Measurements from ENCODE around the gene STAT5A. TPM values are rescaled to one million over a fixed set of nuclear protein-coding genes. Genes with fewer than 3 reads are reported as not detected.

The STAT5A gene
- total RNA-seq, 4 donors from 2014 or later, result 30.7 to 69.2 (median 33.9) TPM

DNA sequence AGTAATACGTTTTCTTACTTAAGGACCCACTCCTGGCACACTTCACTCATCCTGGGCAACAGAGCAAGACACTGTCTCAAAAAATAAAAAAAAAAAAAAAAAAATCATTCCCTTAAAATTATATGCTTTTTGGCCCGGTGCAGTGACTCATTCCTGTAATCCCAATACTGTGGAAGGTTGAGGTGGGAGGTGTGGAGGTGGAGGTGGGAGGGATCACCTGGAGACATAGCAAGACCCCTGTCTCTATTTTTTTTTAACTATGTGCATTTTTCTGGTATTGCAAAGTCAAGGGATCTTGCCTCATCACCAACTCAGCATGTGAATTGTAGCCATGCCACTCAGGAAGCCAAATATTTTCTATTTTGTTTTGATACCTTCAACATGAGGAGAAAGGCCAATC is 21.8 kb upstream of the STAT5A start:
- TF ChIP-seq, protein P1, sequence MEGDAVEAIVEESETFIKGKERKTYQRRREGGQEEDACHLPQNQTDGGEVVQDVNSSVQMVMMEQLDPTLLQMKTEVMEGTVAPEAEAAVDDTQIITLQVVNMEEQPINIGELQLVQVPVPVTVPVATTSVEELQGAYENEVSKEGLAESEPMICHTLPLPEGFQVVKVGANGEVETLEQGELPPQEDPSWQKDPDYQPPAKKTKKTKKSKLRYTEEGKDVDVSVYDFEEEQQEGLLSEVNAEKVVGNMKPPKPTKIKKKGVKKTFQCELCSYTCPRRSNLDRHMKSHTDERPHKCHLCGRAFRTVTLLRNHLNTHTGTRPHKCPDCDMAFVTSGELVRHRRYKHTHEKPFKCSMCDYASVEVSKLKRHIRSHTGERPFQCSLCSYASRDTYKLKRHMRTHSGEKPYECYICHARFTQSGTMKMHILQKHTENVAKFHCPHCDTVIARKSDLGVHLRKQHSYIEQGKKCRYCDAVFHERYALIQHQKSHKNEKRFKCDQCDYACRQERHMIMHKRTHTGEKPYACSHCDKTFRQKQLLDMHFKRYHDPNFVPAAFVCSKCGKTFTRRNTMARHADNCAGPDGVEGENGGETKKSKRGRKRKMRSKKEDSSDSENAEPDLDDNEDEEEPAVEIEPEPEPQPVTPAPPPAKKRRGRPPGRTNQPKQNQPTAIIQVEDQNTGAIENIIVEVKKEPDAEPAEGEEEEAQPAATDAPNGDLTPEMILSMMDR (IDR thresholded peaks at IDR 0.05), result no peak
- no peak for TF ChIP-seq POLR2A (IDR thresholded peaks at IDR 0.05)
- no peak overlapping the region for H3K4me3 ChIP-seq
- no peak overlapping the region for H3K27ac ChIP-seq
- H3K27me3 ChIP-seq, result no peaks in the 10 kb centered on the region
- H3K36me3 ChIP-seq, result no peaks in the 10 kb centered on the region
- no peaks in the 10 kb centered on the region for H3K9me3 ChIP-seq
- intact Hi-C loops (cut with DNase I; ENCODE audit: low total_unique reads), result no loop called here
- H3K4me1 ChIP-seq, result no peaks in the 10 kb centered on the region
- no peak for DNase-seq

DNA sequence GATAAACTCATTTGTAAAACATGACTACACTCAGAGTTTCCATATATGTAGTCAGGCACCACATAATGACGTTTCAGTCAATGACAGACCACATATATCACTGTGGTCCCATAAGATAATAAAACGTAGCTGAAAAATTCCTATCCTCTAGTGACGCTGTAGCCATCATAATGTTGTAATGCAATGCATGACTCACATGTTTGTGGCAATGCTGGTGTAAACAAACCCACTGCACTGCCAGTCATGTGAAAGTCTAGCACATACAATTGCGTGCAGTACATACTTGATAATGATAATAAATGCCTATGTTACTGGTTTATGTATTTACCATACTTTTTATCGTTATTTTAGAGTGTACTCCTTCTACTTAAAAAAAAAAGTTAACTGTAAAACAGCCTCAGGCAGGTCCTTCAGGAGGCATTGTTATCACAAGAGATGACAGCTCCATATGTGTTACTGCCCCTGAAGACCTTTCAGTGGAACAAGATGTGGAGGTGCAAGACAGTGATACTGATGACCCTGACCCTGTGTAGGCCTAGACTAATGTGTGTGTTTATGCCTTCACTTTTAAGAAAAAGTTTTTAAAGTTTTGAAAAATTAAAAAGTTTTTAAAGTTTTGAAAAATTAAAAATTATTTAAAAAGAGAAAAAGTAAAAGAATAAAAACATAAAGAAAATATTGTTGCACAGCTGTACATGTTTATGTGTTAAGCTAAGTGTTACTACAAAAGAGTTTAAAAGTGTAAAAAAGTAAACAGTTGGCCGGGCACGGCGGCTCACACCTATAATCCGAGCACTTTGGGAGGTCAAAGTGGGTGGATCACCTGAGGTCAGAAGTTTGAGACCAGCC is 21.2 kb upstream of the STAT5A start:
- intact Hi-C loops (cut with DNase I; ENCODE audit: low total_unique reads), result no loop called here
- Histone ChIP-seq H3K27ac (no peak overlapping the region), H3K36me3 (no peaks in the 10 kb centered on the region), H3K4me3 (no peak overlapping the region), H3K9me3 (no peaks in the 10 kb centered on the region), H3K4me1 (no peaks in the 10 kb centered on the region), H3K27me3 (no peaks in the 10 kb centered on the region)
- TF ChIP-seq POLR2A (IDR thresholded peaks at IDR 0.05), result no peak
- TF ChIP-seq, protein P1 (IDR thresholded peaks at IDR 0.05), result no peak
- no peak for DNase-seq

DNA sequence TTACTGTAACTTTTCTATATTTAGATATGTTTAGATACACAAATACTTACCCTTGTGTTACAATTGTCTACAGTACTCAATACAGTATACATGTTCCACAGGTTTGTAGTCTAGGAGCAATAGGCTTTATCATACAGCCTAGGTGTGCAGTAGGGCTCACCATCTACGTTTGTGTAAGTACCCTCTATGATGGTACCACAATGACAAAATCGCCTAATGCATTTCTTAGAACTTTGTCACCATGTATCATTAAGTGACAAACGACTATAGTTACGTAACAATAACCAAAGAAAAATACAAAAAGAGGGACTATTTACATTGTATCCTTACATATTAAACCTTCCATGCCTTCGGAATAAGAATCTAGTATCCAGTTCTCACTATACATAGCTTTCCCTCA is 20.1 kb upstream of the STAT5A start:
- Histone ChIP-seq H3K36me3 (no peaks in the 10 kb centered on the region), H3K4me3 (no peak overlapping the region), H3K4me1 (no peaks in the 10 kb centered on the region), H3K27ac (no peak overlapping the region), H3K9me3 (no peaks in the 10 kb centered on the region), H3K27me3 (no peaks in the 10 kb centered on the region)
- intact Hi-C loops (cut with DNase I; ENCODE audit: low total_unique reads), result no loop called here
- no peak for DNase-seq
- no peak for TF ChIP-seq POLR2A (IDR thresholded peaks at IDR 0.05)
- TF ChIP-seq, protein P1 (IDR thresholded peaks at IDR 0.05), result no peak

DNA sequence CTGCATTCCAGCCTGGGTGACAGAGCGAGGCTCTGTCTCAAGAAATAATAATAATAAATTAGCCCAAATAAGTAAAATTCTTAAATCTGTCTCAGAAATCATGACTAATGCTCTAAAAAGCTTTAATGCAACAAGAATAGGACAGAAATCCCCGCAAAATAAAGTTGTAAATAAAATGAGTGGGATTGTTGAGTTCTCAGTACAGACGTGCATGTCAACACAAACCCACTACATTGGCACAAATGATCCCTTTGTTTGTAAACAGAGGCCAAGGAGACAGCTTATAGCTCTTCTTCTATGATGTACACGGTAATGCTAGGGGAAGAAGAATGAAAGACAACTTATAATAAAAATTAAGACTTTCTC is 18.1 kb upstream of the STAT5A start:
- H3K27me3 ChIP-seq, result no peaks in the 10 kb centered on the region
- TF ChIP-seq POLR2A (IDR thresholded peaks at IDR 0.05), result no peak
- TF ChIP-seq, protein P1 (IDR thresholded peaks at IDR 0.05), result no peak
- H3K4me3 ChIP-seq, result no peak overlapping the region
- H3K4me1 ChIP-seq, result no peaks in the 10 kb centered on the region
- H3K9me3 ChIP-seq, result no peaks in the 10 kb centered on the region
- DNase-seq, result no peak
- intact Hi-C loops (cut with DNase I; ENCODE audit: low total_unique reads), result no loop called here
- H3K36me3 ChIP-seq, result no peaks in the 10 kb centered on the region
- peak overlapping the region; percentile 5 to 34 for H3K27ac ChIP-seq

DNA sequence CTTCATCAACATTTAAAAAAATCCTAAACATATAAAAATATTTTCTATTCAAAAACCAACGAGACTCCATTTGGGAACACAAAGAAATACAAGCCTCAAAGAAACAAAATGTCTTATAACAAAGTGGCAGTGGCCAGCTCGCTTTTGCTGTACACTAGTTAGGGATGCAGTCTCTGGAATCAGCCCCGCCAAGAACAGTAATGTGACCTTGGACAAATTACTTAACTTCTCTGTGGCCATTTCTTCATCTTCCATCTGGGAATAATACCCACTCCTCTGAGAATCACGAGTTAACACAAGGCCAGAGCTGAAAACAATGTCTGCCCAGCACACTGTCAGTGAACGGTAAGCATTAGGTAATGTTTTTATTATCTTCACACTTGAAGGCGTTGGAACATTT is 17.7 kb upstream of the STAT5A start:
- Histone ChIP-seq H3K27ac (peak overlapping the region in 1 of 2 donors; percentile 34), H3K4me3 (no peak overlapping the region), H3K9me3 (no peaks in the 10 kb centered on the region), H3K36me3 (no peaks in the 10 kb centered on the region), H3K27me3 (no peaks in the 10 kb centered on the region), H3K4me1 (no peaks in the 10 kb centered on the region)
- intact Hi-C loops (cut with DNase I; ENCODE audit: low total_unique reads), result no loop called here
- TF ChIP-seq POLR2A (IDR thresholded peaks at IDR 0.05), result no peak
- TF ChIP-seq, protein P1 (IDR thresholded peaks at IDR 0.05), result no peak
- DNase-seq, result no peak

Data from uterus (tissue), 4 donors.